Measurements from ENCODE around the gene MGP.

The MGP gene

GRCh38 chr12:14854586-14855183 lies 31.0 kb downstream of the MGP start:
- DNase-seq, result peak in 1 of 3 experiments; percentile 10

DNA sequence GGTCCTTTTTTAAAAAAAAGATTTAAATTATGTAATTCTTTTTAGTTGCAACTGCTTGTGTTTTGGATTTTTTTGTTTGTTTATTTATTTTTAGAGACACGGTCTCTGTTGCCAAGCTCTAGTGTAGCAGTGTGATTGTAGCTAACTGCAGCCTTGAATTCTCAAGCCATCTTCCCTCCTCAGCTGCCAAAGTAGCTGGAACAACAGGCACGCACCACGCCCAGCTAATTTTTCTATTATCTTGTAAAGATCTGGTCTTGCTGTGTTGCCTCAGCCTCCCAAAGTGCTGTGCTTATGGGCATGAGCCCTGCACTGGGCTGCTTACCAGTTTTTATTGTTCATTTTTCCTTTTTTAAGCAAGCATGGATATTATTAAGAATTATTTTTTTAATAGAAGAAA lies 31.7 kb downstream of the MGP start:
- no peak for DNase-seq

- no peak for DNase-seq
Measured at GRCh38 chr12:14852880-14853279, 32.8 kb downstream of the MGP start.

GRCh38 chr12:14850929-14851663 lies 34.6 kb downstream of the MGP start:
- DNase-seq, result peak in 1 of 3 experiments; percentile 21

- no peak for DNase-seq
Measured at GRCh38 chr12:14849661-14850060, 36.0 kb downstream of the MGP start.

DNA sequence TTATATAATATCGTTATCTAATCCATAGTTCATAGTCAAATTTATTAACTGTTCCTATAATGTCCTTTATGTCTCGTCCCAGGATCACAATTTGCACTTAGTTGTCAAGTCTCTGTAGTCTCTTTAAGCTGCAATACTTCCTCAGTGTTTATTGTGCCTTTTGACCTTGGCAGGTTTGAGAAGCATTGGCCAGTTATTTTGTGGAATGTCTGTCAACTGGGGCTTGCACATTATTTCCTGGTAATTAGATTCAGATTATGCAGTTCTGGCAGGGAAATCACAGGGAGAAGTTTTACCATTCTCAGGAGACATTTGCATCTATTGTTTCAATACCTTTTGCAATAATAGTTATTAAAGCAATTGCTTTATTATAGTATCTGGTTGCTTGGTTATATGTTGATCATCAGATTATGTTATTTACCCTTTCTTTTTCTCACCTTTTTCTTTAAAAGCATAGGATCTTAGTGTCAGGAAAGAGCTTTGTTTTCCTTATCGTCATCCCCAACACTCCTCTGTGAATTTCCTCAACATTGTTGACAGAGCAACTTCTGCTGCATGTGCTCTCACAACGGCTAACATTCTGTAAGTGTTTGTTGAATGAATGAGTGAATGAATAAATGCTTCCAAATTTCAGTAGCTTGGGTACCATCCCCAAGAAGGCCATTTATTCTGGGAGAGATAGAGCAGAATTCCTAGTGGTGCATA lies 38.6 kb downstream of the MGP start:
- no peak for DNase-seq

- no peak for DNase-seq
Measured at GRCh38 chr12:14846042-14846587, 39.5 kb downstream of the MGP start.

DNA sequence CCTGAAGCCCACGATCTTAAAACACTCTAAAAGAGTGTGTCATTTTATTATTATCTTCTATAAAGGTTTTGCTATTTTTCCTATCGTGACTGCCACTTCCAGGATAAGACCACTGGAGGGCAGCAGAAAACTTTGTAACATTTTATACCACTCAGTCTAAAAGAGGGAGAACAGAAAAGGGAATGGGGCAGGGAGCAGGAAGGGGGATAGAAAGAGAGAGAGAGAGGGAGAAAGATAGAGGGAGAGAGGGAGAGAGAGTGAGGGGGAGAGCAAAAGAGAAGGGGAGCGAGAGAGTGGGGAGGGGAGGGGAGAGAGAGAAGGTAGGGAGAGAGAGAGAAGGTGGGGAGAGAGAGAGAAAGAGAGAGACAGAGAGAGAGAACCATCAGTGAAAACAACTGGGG lies 40.3 kb downstream of the MGP start:
- peak; percentile 32 to 80 (median 50) for DNase-seq

DNA sequence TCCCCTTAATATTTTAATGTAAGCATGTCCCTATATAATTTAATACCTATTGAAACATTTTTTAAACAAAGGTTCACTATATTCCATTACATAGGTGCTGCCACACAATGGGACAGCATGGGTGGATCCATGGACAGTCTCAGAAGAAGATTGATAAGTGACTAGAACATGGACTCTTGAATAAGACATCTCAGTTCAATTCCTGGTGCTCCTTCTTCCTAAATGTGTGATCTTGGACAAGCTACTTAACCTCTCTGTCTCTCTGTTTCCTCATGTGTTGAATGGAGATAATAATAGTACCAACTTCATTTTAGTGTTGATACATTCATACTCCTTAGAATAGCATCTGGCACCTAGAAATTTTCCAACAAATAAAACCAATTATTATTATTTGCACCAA lies 41.3 kb downstream of the MGP start:
- no peak for DNase-seq

GRCh38 chr12:14843425-14843887 lies 42.2 kb downstream of the MGP start, which contains the start of gene ART4:
TSS of gene ART4 (minus strand) at chr12:14843526. CDS start at chr12:14843113, 413 bp downstream.
- DNase-seq, result no peak

GRCh38 chr12:14842315-14842714 lies 43.3 kb downstream of the MGP start:
- no peak for DNase-seq

DNA sequence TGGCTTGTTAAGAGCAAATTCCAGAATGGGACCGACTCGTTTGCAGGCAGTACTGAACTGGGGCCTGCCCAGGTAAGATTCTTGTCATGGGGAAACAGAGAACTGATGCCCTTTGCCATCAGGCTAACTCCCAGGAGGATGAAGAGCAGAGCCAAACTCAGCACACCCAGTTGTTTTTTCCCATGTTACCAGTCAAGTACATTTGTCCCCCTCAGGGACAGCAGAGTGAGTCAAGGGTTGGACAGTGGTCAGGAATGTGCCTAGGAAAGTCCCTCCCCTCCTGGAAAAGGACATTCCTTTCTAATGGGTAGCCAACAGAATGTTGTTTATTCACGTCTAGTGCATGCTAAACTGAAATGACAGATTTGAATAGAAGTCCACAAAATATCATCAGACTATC lies 43.9 kb downstream of the MGP start:
- no peak for DNase-seq

GRCh38 chr12:14840616-14841015 lies 45.0 kb downstream of the MGP start:
- peak in 1 of 3 experiments; percentile 34 for DNase-seq

DNA sequence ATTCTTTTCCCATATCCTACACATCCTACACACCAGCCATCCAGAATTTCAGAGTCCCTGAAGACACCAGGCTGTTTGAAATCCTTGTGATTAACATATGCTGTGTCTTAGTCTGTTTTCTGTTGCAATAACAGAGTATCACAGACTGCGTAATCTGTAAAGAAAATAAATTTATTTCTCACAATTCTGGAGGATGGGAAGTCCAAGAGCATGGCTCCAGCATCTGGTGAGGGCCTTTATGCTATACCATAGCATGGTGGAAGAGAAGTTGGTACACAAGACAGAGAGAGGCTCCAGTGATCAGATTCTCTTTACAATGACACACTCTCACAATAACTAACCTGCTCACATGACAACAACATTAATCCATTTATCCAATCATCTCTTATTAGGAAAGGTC lies 46.4 kb downstream of the MGP start:
- DNase-seq, result no peak

DNA sequence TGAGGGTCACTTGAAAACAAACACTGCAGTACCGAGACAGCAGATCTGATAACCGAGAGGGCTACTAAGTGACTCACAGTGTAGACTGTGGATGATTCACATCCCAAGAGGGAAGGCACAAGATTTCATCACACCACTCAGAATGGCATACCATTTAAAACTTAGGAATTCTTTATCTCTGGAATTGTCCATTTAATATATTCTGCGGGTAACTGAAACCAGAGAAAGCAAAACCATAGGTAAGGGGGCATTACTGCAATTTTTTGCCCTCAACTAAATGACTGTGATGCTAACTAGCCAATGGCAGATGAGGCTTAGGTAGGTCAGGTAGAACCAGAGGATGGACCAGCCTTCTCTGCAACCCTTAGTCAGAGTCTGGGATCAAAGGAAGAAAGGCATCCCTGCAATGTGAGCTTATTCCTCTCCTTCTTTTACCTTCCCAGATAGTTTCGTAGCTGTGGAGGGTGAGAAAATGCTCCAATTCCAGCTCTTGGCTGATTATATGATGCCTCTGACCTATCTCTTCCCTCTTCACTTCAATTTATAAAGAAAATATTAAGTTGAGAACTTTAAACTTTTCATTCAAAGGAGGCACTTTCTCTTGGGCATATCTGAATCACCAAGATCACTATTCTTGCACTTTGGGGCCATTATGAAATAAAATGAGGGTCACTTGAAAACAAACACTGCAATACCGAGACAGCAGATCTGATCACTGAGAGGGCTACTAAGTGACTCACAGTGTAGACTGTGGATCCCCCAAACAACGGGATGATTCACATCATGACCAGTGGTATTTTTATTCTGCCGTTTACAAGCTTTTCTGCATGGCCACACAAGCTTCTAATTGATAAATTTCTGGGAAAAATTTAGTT lies 49.1 kb downstream of the MGP start:
- DNase-seq, result no peak

- DNase-seq, result no peak
Measured at GRCh38 chr12:14834509-14834908, 51.1 kb downstream of the MGP start.

DNA sequence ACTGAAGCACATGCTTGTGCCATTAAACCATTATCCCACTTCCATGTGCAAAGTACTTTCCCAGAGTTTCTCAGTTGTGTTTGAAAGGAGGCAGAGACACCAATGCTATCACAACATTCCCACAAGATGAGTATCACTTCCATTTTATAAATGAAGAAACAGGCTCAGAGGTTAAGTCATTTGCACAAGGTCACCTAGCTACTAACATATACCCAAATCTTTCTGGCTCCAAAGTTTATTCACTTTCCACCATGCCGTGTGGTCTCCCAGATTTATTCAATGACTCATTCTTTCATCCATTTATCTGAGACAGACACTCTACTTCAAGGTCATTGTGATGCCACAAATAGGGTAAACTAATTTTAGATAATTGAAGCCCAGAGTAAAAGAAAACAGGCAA lies 51.7 kb downstream of the MGP start:
- no peak for DNase-seq

DNA sequence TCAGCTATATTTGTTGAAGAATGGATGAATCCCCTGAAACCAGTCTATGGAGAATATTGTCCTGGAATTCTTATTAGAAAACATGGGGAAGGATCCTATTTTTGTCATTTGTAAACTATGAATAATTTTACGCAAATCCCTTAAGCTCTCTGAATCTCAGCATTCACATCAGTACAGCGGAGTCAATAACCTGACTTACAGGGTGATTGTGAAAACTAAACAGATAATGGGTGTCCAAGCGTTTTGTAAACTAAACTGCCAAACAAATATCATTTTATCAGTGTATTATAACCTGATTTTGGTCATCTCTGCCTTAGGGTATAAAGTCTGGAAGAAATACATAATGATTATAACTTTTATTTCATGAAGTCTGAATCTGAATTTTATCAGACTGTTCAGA lies 52.3 kb downstream of the MGP start:
- DNase-seq, result no peak

Measured in NCI-H1417 (cell line).